CD4-positive, alpha-beta T cell treated with Interferon gamma for 1 hour (primary cell): ENCODE results near the gene KCNA10.

Experiments
- DNase-seq: peaks from one replicate; pipeline ENCODE4 v3.0.0-alpha.2; 2020

The KCNA10 gene

DNA sequence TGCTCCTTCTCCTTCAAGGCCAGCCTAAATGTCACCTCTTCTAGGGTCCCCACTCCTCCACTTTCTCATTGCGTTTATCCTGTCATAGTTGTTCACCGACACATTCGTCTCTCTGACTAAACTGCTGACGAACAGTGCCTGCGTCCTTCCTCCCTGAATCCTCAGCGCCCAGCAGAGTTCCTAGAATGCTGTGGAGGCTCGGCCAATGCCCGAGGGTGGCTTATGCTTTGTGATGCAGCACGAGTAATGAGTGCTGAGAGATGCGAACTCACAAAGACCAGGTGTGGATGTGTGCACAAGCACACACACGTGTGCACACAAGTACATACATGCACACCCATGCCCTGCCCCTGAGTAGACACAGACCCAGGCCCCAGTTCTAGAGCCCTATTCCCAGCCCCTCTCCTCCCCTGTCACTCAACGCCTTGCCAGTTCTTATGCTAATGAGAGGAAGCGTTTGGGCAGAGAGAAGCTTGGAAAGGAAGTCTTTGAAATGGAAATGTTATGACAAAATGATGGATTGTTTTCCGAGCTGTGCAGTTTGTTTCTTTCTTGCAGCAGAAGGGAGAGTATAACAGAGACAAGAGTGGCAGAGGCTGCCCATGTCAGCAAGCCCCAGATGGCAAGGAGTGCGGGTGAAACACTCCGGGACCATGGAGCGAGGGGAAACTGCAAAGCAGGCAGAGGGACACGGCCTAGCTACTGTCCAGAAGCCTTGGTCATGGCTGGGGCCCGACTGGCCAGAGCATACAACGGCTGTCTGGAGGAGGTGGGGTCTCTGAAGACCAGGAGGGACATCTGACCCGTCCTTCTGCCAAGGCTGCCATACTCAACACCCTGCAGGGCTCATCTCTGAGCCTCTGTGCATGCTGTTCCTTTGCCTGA is 24.2 kb downstream of the KCNA10 start:
- DNase-seq = no peak

DNA sequence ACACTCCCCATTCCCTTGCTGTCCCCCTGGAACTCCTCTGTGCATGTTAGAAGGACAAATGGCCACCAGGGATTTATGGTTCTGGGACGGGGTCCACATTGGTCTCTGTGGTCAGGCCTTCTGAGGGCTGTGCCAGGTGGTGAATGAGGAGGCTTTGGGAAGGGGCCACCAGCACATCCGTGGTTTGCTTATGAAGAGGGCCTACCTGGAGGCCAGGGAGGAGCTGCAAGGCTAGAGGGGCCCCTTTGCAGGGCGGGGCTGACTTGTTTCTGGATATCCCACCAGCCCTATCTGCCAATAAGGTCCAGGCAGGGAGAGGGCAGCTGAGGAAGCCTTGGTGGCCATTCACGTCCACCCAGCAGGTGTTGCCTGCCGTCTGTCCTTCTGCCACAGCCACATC is 24.9 kb downstream of the KCNA10 start:
- no peak for DNase-seq

- no peak for DNase-seq
These were observed 25.8 kb downstream of the KCNA10 start for GRCh38 chr1:110493059-110493699.

DNA sequence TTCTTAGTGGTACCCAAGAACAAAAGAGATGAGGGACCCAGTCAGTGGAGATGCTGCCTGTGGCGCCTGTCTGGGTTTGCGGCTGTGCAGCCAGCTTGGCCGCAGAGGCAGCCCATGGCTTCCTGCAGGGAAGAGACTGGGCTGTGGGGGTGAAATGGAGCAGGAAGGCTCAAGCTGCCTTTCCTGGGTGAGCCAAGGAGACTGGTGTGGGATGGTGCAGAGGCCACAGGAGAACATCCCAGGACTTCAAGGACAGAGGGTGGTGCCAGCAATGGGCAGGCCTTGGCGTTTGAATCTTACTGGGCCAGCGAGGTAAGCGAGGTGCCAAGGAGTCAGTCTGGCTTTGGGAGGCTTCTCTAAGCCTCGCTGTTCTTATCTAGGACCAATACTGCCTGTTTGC is 26.4 kb downstream of the KCNA10 start:
- DNase-seq = no peak

- DNase-seq = no peak
These were observed 28.1 kb downstream of the KCNA10 start for GRCh38 chr1:110490791-110491451.

DNA sequence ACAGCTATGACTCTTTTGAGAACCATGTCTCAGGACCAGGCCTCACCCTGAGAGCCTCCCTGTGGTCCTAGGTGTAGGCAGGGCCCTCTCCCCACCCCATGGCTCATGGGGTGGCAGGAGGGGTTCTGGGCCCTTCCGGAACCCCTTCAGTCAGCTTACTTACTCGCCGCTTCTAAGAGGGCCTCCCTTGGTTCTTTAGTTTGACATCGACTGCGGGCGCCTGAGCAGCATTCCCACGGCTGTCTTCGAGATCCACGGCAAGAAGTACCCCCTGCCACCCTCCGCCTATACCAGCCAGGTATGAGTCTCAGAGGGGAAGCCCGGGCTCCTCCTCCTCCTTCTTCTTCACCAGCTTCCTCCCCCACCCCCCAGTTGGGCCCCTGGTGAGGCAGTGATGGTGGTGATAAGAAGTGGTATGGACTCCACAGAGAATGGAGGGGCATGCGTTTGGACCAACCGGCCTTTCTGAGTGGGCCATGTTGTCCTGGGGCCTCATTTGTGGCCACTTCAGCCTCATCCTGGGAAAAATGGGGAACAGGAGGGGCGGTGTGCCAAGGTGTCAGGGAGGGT is 28.9 kb downstream of the KCNA10 start:
- no peak for DNase-seq

GRCh38 chr1:110489406-110489805 is 29.6 kb downstream of the KCNA10 start:
- no peak for DNase-seq

DNA sequence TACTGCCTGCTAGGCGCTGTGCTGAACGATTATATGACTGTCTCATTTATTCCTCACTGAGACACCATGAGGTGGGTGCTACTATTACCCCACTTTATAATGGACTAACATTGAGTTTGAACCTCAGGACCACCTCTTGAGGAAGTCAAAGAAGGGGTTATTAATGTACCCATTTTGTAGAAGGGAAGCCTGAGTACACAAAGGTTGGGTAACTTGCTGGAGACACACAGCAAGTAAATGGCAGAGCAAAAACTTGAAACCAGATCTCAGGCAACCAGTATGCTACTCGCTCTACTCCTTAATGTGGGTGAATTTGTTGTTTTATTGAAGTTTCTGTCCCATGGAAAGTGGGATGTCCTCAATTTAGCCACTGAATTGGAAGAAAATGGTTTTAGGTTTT is 30.1 kb downstream of the KCNA10 start:
- no peak for DNase-seq

DNA sequence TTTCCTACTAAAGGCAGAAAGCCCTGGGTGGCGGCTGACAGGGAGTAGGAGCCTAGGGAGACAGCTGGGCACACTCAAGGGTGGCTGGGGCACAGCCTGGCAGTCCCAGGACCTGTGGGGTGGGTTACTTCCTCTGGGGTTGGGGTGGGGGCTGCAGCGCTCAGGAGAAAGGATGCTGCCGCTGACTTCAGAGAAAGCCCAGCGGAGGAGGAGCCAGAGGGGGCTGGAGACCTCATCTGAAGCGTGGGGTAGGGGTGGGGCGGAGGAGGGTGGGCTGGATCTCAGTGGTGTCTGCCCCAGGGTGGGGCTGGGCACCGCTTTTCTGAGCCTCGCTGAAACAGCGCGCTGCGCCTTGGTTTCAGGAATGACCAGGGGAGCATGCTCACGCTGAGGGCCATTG is 30.8 kb downstream of the KCNA10 start:
- no peak for DNase-seq

- DNase-seq = no peak
These were observed 31.2 kb downstream of the KCNA10 start for GRCh38 chr1:110487726-110488125.

- DNase-seq = no peak
These were observed 33.2 kb downstream of the KCNA10 start for GRCh38 chr1:110485725-110486124.

GRCh38 chr1:110484801-110485200 is 34.2 kb downstream of the KCNA10 start:
- no peak for DNase-seq

DNA sequence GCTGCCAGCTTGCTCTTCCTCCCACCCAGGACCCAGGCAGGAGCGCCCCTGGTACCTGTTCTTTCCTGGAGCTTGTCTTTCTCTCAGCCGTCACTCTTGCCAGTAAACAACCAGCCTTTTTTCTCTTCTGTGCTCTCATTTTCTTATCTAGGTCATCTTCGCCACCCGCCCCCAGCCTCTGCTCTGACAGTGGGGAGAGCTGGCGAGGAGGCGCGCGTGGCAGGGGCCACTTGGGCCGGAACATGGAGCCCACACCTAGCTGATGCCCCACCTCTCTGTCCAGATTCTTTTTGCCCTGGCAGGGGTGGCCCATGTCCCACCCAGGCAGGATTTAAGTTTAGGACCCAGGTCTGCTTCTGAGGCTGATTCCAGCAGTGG is 35.7 kb downstream of the KCNA10 start:
- no peak for DNase-seq

- no peak for DNase-seq
These were observed 36.2 kb downstream of the KCNA10 start for GRCh38 chr1:110482662-110483307.

GRCh38 chr1:110481968-110482623 is 36.9 kb downstream of the KCNA10 start:
- DNase-seq = no peak

GRCh38 chr1:110480356-110481096 is 38.4 kb downstream of the KCNA10 start:
- no peak for DNase-seq

DNA sequence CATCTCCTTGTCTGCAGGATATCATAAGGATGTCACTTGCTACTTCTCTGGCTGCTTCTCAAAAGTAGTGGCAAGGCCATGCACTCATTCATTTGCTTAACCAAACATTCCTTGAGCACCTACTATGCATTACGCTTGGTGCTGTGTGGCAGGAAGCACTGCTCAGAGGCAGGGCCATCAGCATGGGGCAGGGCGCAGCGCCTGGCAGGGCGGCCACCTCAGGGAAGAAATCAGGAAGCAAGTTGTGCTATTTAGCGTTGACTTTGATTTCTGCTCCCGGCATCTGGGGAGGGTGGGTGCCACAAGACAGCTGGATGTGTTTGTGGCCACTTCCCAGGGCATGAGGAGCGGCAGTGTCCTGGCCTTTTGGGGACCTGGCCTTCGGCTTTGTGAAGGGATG is 40.1 kb downstream of the KCNA10 start:
- DNase-seq = no peak

- DNase-seq = no peak
These were observed 40.9 kb downstream of the KCNA10 start for GRCh38 chr1:110477967-110478640.

DNA sequence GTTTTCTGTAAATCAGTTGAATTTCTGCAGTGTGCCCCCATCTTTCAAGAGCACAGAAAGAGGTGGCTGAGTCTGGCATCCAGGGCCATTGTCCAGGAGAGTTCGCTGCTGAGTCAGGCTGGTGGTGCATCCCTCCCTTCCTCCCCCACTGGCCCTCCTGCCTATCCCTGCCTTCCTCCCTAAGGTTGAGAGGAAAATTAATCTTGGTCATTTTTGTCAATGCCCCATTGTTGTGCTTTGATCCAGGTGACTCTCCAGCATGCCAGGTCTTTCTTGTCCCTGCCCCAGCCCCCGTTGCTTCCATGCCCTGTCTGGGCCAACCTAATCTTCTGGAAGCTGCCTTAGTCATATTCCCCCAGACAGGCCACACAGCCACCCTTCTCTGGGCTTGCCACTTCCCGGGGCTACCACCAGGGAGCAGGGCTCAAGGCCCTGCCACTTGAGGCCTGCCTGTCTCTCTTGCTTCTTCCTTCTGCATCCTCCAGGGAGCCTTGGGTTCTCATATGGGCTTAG is 41.5 kb downstream of the KCNA10 start:
- DNase-seq = no peak

DNA sequence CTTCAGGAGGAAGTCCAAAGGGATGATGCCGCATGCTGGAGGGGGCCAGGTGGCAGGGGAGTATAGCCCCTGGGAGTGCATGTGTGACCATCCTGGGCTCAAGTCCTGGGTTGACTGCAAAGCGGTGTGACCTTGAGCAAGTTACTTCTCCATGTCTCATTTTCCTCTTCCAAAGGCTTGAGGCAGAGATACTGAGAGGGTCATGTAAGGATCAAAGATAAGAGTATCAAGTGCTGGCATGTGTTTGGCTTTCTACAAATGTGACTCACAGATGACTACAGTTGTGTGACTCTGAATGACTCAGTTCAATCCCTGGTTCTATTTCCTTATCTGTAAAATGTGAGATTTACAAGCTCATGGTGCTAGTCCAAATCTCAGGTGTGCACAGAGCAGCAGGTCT is 41.9 kb downstream of the KCNA10 start:
- DNase-seq = no peak
